Mucosa of gallbladder (tissue), 1 donor: ENCODE data around the gene SMR3A. TPM values are rescaled to one million over a fixed set of nuclear protein-coding genes. Genes with fewer than 3 reads are reported as not detected.

Source experiments
- DNase-seq: peaks from one replicate; pipeline ENCODE4 v3.0.0-alpha.2; 2020; ENCODE audit warnings: low spot score
- total RNA-seq: library from RNA; stranded (reverse); gene quantifications from one replicate; pipeline ENCODE4 v1.2.1, GENCODE V29; 2021
- donor health status: DM: no; HTN: no; CAD: no.

Gene SMR3A
- total RNA-seq = not detected

DNA sequence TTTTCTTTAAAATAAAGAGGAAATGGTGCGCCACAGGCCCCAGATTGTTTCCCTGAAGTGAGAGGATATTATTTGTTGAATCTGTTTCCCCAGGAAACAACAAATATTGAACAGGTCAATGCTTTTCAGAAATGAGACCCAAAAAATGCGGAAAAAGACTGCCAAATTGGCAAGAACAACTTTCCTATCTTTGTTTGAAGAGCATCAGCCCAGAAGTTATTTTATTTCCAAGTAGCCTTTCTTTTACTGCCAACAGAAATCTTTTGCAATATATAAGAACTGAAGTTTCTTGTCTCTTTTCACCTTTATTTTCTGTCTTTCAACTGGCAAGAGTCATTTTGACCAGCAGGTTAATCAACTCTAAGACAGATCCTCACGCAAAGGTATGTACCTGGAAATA lies at the start of gene SMR3A:
SMR3A (plus strand) TSS at position 301 of the 400 bp plus-strand sequence. CDS start 1,356 bp downstream, outside the sequence.
- DNase-seq = no peak

DNA sequence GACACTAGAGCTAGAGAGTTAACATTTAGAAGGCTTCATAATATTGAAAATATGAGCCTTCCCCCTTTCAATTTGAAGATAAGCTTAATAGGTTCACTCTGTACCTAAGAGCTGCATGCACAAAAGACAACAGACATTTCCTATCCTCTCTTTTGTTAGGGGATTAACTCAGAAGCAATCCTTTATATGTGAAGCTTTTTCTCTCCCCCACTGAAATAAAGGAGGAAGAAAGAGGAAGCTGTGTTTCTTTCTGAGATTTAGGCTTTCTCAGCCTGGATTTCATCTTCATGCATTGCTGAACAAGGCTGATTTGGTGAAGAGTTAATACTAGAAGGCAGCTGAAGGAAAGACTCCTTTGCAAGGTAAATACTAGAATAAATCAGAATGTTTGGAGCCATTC lies 46.8 kb upstream of the SMR3A start:
- DNase-seq = no peak

DNA sequence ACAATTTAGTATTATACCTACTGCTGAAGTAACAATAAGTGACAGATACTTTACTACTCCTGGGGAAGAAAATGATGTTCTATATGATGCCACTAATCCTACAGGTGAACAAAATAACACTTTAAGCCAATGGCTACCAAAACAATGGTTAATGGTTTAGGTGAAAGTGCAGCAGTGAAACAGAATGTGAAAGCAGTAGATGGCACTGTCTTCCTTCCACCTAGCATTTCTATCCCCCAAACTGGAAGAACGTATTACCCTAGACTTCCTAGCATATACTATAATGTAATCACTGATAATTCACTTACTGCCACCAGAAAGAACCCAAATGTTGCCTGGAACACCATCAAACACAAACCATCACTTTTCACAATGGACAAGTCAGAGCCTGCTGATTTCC lies 44.6 kb upstream of the SMR3A start:
- no peak for DNase-seq

DNA sequence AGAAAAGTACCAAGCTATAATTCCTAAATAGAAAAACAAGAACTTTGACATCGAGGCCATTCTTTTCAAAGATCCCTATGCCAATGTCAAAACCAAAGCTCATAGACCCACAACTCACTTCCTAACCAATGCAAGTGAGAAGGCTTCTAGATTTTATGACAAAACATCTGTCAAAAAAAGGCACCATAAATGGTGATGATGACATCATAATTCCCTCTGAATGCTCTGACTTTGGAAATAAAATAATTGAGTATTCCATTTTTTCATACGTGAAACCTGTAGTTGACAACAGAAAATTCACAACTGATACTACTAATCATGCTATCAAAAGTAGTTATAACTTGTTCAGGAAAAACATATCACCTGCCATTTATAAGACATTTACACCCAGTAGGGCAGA lies 34.5 kb upstream of the SMR3A start:
- DNase-seq = no peak

- no peak for DNase-seq
These were observed 25.9 kb upstream of the SMR3A start, which contains the start of gene CABS1 for GRCh38 chr4:70334681-70335080. TSS of gene CABS1 (plus strand) at chr4:70334981. CDS start at chr4:70335040, 59 bp downstream.

DNA sequence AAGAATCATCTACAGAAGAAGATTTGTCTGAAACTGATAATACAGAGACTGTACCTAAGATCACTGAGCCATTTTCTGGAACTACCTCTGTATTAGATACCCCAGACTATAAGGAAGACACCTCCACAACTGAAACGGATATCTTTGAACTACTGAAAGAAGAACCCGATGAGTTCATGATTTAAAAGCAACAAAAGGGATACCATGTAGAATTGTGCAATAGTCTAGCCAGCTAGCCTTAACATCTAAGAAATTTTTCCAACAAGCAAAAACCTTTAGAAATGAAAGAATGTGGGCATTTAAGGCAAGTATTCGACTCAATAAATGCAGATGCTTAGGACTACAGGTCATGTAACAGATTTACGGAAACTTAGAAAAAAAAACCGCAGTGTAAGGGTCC lies 24.5 kb upstream of the SMR3A start:
- DNase-seq = no peak

GRCh38 chr4:70337886-70338420 lies 22.6 kb upstream of the SMR3A start:
- no peak for DNase-seq

DNA sequence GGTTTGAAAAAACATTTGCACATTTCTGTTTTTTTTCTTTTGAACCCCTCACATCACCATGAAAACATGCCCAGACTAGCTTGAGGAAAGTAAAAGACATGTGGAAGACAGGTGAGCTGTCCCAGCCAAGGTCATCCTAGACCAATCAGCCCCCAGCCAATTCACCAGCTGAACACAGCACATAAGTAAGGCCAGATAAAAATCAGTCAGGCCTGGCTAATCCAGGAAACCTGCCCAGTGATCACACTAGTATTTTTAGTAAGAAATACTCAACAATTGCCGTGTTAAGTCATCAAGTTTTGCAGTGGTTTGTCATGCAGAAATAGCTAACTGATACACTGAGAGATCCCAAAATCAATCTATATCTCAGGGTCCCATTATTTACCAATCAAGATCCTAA lies 4.4 kb upstream of the SMR3A start:
- no peak for DNase-seq

DNA sequence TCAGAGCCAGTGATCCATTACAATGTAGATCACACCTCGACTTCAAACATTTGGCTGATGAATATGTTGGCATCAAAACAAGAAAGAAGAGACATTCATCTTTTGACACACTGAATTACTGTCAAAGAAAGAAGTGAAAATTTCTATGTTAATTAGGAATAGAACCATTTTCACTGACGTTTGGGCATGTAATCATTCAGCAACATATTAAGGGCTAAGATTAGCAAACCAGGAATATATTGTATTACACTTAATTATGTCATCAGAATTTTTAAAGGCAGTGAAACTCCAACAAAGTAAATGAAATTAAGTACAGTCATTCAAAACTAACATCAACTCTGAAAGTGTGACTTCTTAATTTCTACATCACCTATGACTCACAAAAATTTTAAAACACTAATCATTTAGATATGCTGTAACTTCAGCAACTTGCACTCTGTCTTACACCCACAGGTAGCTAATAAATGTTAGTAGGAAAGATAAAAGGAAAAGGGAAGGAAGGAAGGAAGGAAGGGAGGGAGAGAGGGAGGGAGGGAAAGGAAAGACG lies 1.4 kb upstream of the SMR3A start:
- no peak for DNase-seq

DNA sequence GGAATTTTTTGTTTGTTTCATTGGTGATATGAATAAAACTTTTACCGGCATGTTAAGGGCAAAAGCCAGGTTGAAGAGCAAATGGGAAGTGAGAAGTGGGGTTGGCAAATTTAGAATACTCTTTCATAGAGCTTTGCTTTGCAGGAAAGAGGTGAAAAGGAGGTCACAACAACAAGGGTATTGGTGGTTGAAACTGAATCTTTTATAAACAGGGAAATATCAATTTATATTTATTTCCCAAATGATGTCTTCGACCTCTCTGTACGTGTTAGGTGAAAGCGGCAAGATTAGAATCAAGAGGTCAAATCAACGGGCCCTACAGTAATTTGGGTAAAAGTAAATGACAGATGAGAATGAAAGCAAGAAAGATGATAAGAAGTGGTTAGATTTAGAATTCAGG lies 3.4 kb downstream of the SMR3A start:
- DNase-seq = no peak

- DNase-seq = no peak
These were observed 4.9 kb downstream of the SMR3A start for GRCh38 chr4:70365479-70365878.

DNA sequence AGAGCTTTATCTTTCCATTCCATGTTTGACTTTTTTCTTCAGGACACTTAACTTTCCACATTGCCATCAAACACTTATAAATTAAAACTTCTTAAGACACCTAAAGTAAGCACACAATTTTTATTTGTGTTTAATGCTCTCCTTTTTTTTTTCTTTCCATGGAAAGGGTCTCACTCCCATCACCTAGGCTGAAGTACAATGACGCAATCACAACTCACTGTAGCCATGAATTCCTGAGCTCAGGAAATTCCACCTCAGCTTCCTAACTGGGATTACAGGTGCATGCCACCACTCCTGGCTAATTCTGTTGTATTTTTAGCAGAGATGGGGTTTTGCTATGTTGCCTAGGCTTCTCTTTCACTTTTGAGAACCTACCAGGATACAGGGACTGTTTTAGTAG lies 7.3 kb downstream of the SMR3A start:
- no peak for DNase-seq

DNA sequence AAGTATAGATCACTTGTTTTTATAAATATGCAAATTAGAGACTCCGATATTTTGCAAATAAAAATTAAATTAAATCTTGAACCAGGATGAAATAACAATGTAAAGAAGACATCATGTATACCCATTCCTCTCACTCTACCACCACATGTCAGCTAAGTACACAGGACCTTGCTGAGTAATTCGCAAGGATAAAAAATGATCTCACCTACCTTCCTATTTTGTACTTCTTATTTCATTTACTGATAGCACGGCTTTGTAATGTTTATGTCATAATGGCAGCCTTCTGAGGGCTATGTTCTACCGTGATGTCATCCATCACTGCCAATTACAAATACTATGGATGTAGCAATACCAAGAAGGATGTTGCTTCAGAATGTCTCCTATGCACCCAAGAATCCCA lies 11.4 kb downstream of the SMR3A start:
- DNase-seq = no peak

GRCh38 chr4:70372760-70373159 lies 12.2 kb downstream of the SMR3A start:
- no peak for DNase-seq

DNA sequence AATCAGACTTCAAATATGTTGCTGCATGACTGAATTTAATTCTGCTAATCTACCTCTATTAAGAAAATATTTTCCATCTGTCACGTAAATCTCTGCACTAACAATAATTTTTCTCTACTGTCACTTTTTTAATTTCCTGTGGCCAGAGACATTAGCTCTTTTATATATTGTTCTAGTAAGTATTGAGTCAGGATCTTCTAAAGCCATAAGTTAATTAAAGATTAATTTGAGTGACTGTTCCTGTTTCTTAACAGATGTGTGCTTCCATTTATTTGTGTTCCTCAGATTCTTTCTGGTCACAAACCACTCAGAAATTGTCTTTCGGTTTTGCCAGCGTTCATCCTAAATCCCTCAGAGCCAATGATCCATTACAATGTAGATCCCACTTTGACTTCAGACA lies 20.0 kb downstream of the SMR3A start:
- DNase-seq = no peak

GRCh38 chr4:70382691-70383181 lies 22.2 kb downstream of the SMR3A start, which contains the start of gene SMR3B:
TSS of gene SMR3B (plus strand) at chr4:70383131. CDS start at chr4:70384511, 1,380 bp downstream.
- no peak for DNase-seq

GRCh38 chr4:70392057-70392776 lies 31.7 kb downstream of the SMR3A start:
- DNase-seq = no peak

- DNase-seq = no peak
These were observed 37.0 kb downstream of the SMR3A start, which contains the start of gene OPRPN for GRCh38 chr4:70397580-70397979. TSS of gene OPRPN (plus strand) at chr4:70397940. CDS start at chr4:70399286, 1,346 bp downstream.

- no peak for DNase-seq
These were observed 38.8 kb downstream of the SMR3A start for GRCh38 chr4:70399319-70399718.

- DNase-seq = no peak
These were observed 42.2 kb downstream of the SMR3A start for GRCh38 chr4:70402762-70403161.

DNA sequence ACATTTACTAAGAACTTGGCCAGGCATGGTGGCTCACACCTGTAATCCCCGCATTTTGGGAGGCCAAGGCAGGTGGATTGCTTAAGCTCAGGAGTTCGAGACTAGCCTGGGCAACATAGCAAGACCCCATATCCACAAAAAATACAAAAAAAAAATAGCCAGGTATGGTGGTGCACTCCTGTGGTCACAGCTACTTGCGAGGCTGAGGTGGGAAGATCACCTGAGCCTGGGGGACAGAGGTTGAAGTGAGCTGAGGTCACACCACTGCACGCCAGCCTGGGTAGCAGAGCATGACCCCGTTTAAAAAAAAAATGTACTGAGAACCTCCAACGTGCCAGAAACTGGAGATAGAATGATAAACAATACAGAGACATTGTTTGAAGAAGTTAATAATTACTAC lies 45.2 kb downstream of the SMR3A start:
- DNase-seq = no peak
